Liver (tissue), 9 donors: ENCODE results near the gene TANC1. TPM values are rescaled to one million over a fixed set of nuclear protein-coding genes. Genes with fewer than 3 reads are reported as not detected.

Source experiments
- DNase-seq: peaks from one replicate; pipeline ENCODE4 v3.0.0-alpha.2; 2017; ENCODE audit warnings: low spot score
- H3K27ac ChIP-seq, 2 donors: one replicate each; pipeline ENCODE4 v1.7.0; 2013; ENCODE audit warnings: inconsistent platforms in 2 of 2, low read length in 2 of 2, control low read depth in 1 of 2, low read depth in 1 of 2, mild to moderate bottlenecking in 1 of 2
- H3K27me3 ChIP-seq, 4 donors: one replicate each; pipeline versions ENCODE4 v1.6.1 to v1.7.0; 2013; ENCODE audit warnings: low read length in 3 of 4, inconsistent platforms in 1 of 4, mild to moderate bottlenecking in 1 of 4, moderate library complexity in 1 of 4; ENCODE audit not compliant: control insufficient read depth in 4 of 4, insufficient read depth in 4 of 4
- H3K36me3 ChIP-seq, 4 donors: one replicate each; pipeline versions ENCODE4 v1.6.1 to v1.7.0; 2013; ENCODE audit warnings: low read length in 3 of 4, mild to moderate bottlenecking in 3 of 4, low read depth in 1 of 4, moderate library complexity in 1 of 4; ENCODE audit not compliant: control insufficient read depth in 4 of 4, insufficient read depth in 3 of 4
- H3K4me1 ChIP-seq, 4 donors: one replicate each; pipeline versions ENCODE4 v1.6.1 to v1.7.0; 2013; ENCODE audit warnings: low read length in 3 of 4, mild to moderate bottlenecking in 3 of 4, moderate library complexity in 1 of 4; ENCODE audit not compliant: control insufficient read depth in 4 of 4, insufficient read depth in 4 of 4
- H3K4me3 ChIP-seq, 3 donors: one replicate each; pipeline versions ENCODE4 v1.6.1 to v1.7.0; 2013; ENCODE audit warnings: low read length in 3 of 3, control low read depth in 1 of 3, low read depth in 1 of 3, mild to moderate bottlenecking in 1 of 3
- H3K9ac ChIP-seq, 2 donors: one replicate each; pipeline ENCODE4 v1.7.0; 2013; ENCODE audit warnings: low read length in 2 of 2, mild to moderate bottlenecking in 2 of 2, moderate library complexity in 2 of 2, control low read depth in 1 of 2, low read depth in 1 of 2
- H3K9me3 ChIP-seq, 4 donors: one replicate each; pipeline versions ENCODE4 v1.6.1 to v1.7.0; 2013; ENCODE audit warnings: low read length in 3 of 4; ENCODE audit not compliant: control insufficient read depth in 4 of 4
- ATF3 ChIP-seq: IDR thresholded peaks from 2 replicates; pipeline ENCODE4 v1.6.1; 2016; ENCODE audit warnings: antibody characterized with exemption
- EGR1 ChIP-seq, 2 donors: IDR thresholded peaks; 2 replicates each; pipeline ENCODE4 v1.6.1; 2016 to 2018; ENCODE audit warnings: antibody characterized with exemption in 2 of 2, low read depth in 2 of 2
- FOXA1 ChIP-seq: IDR thresholded peaks from 2 replicates; pipeline ENCODE4 v1.6.1; 2016; ENCODE audit warnings: antibody characterized with exemption
- GABPA ChIP-seq, 2 donors: IDR thresholded peaks in 1 of 2; conservative IDR thresholded peaks in 1 of 2; 2 replicates each; pipeline ENCODE4 v1.6.1; 2016; ENCODE audit warnings: antibody characterized with exemption in 2 of 2, mild to moderate bottlenecking in 1 of 2, moderate library complexity in 1 of 2
- HNF4A ChIP-seq, 2 donors: conservative IDR thresholded peaks; 2 replicates each; pipeline ENCODE4 v1.6.1; 2016; ENCODE audit warnings: antibody characterized with exemption in 2 of 2, mild to moderate bottlenecking in 2 of 2
- JUND ChIP-seq, 2 donors: IDR thresholded peaks; 2 replicates each; pipeline ENCODE4 v1.6.1; 2016; ENCODE audit warnings: antibody characterized with exemption in 2 of 2
- NR2F2 ChIP-seq: IDR thresholded peaks from 2 replicates; pipeline ENCODE4 v1.6.1; 2016; ENCODE audit warnings: antibody characterized with exemption
- RAD21 ChIP-seq, 2 donors: IDR thresholded peaks; 2 replicates each; pipeline ENCODE4 v1.6.1; 2016; ENCODE audit warnings: antibody characterized with exemption in 2 of 2, mild to moderate bottlenecking in 2 of 2
- REST ChIP-seq: IDR thresholded peaks from 2 replicates; pipeline ENCODE4 v1.6.1; 2016; ENCODE audit warnings: antibody characterized with exemption, mild to moderate bottlenecking
- RXRA ChIP-seq, 2 donors: IDR thresholded peaks; 2 replicates each; pipeline ENCODE4 v1.6.1; 2017 to 2018; ENCODE audit warnings: antibody characterized with exemption in 2 of 2, mild to moderate bottlenecking in 1 of 2
- YY1 ChIP-seq: IDR thresholded peaks from 2 replicates; pipeline ENCODE4 v1.6.1; 2016; ENCODE audit warnings: antibody characterized with exemption, mild to moderate bottlenecking
- ZBTB33 ChIP-seq: IDR thresholded peaks from 2 replicates; pipeline ENCODE4 v1.6.1; 2016; ENCODE audit warnings: antibody characterized with exemption
- WGBS: extraction: QIAGEN DNeasy Blood & Tissue Kit; methylation state at CpG from one replicate; pipeline ENCODE4 v1.1.7; 2013; 5-methylcytosine and 5-hydroxymethylcytosine counted together
- polyA plus RNA-seq, 2 donors: library from polyadenylated mRNA; stranded (reverse) in 1 of 2; unstranded in 1 of 2; fragments of 200-250 nt in 1 of 2; fragments of >200 nt in 1 of 2; fragmentation: Nextera tagmentation in 1 of 2; extraction: Ambion mirVana in 1 of 2; gene quantifications; one replicate each; pipeline versions ENCODE4 v1.2.1 to v1.2.3, GENCODE V29; 2013 to 2015
- total RNA-seq, 2 donors: library from RNA; depleted of rRNA; stranded (reverse); fragments of >200 nt; gene quantifications; one replicate each; pipeline ENCODE4 v1.2.3, GENCODE V29; 2014
- donor health status: healthy.
- donor health status: healthy.
- donor health status: healthy.
- donor health status: healthy.
- donor health status: healthy.

The TANC1 gene
- total and polyA plus RNA-seq, 4 donors: 3.7 to 17.7 (median 5.2) TPM

- no peaks in the 10 kb centered on the region for H3K27me3 ChIP-seq
- H3K27ac ChIP-seq: no peak overlapping the region
- no peak for DNase-seq
- 96% methylated on average over 1 of the region's 1 CpG for WGBS
- H3K9me3 ChIP-seq: no peaks in the 10 kb centered on the region
- no peak overlapping the region for H3K9ac ChIP-seq
- peaks cover 0 to 3% (median 0%) of the 10 kb centered on the region in 4 donors for H3K4me1 ChIP-seq
- H3K4me3 ChIP-seq: no peak overlapping the region
- no peaks in the 10 kb centered on the region for H3K36me3 ChIP-seq
- no peak for TF ChIP-seq JUND (IDR thresholded peaks at IDR 0.05)
- no peak for TF ChIP-seq NR2F2
- no peak for TF ChIP-seq YY1
- TF ChIP-seq ATF3: no peak
- no peak for TF ChIP-seq REST
- no peak for TF ChIP-seq RXRA (IDR thresholded peaks at IDR 0.05)
- TF ChIP-seq EGR1 (IDR thresholded peaks at IDR 0.05; ENCODE audit: low read depth in 2 of 2): no peak
Measured at GRCh38 chr2:159050426-159050825, 82.0 kb downstream of the TANC1 start.

- no peak overlapping the region for H3K9ac ChIP-seq
- H3K27me3 ChIP-seq: no peaks in the 10 kb centered on the region
- WGBS: 99% methylated on average over 3 of the region's 3 CpGs
- H3K4me1 ChIP-seq: peaks cover 0 to 3% (median 0%) of the 10 kb centered on the region in 4 donors
- no peak for DNase-seq
- no peaks in the 10 kb centered on the region for H3K9me3 ChIP-seq
- no peak overlapping the region for H3K27ac ChIP-seq
- TF ChIP-seq EGR1 (IDR thresholded peaks at IDR 0.05; ENCODE audit: low read depth in 2 of 2) (no peak), JUND (IDR thresholded peaks at IDR 0.05) (no peak), NR2F2 (no peak), GABPA (IDR thresholded peaks at IDR 0.05 in 1 of 2, conservative IDR thresholded peaks at IDR 0.05 in 1 of 2) (no peak), RAD21 (IDR thresholded peaks at IDR 0.05) (no peak), ZBTB33 (no peak)
- no peaks in the 10 kb centered on the region for H3K36me3 ChIP-seq
- no peak overlapping the region for H3K4me3 ChIP-seq
Measured at GRCh38 chr2:159051133-159051532, 82.7 kb downstream of the TANC1 start.

- no peak for DNase-seq
- H3K9ac ChIP-seq: no peak overlapping the region
- H3K36me3 ChIP-seq: no peaks in the 10 kb centered on the region
- no peaks in the 10 kb centered on the region for H3K9me3 ChIP-seq
- H3K4me1 ChIP-seq: peaks cover 0 to 3% (median 0%) of the 10 kb centered on the region in 4 donors
- WGBS: 83% methylated on average over 5 of the region's 5 CpGs
- H3K27ac ChIP-seq: no peak overlapping the region
- H3K27me3 ChIP-seq: no peaks in the 10 kb centered on the region
- TF ChIP-seq YY1 (no peak), JUND (IDR thresholded peaks at IDR 0.05) (no peak), ATF3 (no peak), FOXA1 (no peak), HNF4A (conservative IDR thresholded peaks at IDR 0.05) (no peak)
- H3K4me3 ChIP-seq: no peak overlapping the region
Measured at GRCh38 chr2:159051661-159052060, 83.2 kb downstream of the TANC1 start.
